ENCODE measurements around the gene PPM1E. TPM values are rescaled to one million over a fixed set of nuclear protein-coding genes. Genes with fewer than 3 reads are reported as not detected.

Gene PPM1E
- total RNA-seq, 6 experiments from 2014 or later, result 0.61 to 1.3 (median 0.97) TPM

- H3K27ac ChIP-seq, result no peak overlapping the region
- intact Hi-C loops (cut with DNase I), result no loop called here
- DNase-seq, result no peak
- no peaks in the 10 kb centered on the region for H3K36me3 ChIP-seq
- TF ChIP-seq CTCF (IDR thresholded peaks at IDR 0.05), result no peak
- no peak for ATAC-seq
- peaks cover 0 to 8% (median 0%) of the 10 kb centered on the region in 4 donors for H3K4me1 ChIP-seq
- H3K27me3 ChIP-seq, result no peaks in the 10 kb centered on the region
- WGBS (ENCODE audit: insufficient coverage, low coverage, low lambda C conversion rate, missing lambda C conversion rate), result 91% methylated on average over 8 of the region's 8 CpGs
- H3K4me3 ChIP-seq, result no peak overlapping the region
- no peaks in the 10 kb centered on the region for H3K9me3 ChIP-seq
Observed at GRCh38 chr17:58911741-58912343, 156.2 kb downstream of the PPM1E start.

- H3K27me3 ChIP-seq, result no peaks in the 10 kb centered on the region
- H3K4me1 ChIP-seq, result peaks cover 0 to 8% (median 0%) of the 10 kb centered on the region in 4 donors
- no peaks in the 10 kb centered on the region for H3K9me3 ChIP-seq
- intact Hi-C loops (cut with DNase I), result no loop called here
- DNase-seq, result no peak
- H3K27ac ChIP-seq, result peak overlapping the region in 2 of 3 donors; percentile 47 to 51
- TF ChIP-seq CTCF (IDR thresholded peaks at IDR 0.05), result no peak
- TF ChIP-seq POLR2A (IDR thresholded peaks at IDR 0.05), result no peak
- no peaks in the 10 kb centered on the region for H3K36me3 ChIP-seq
- ATAC-seq, result no peak
- no peak overlapping the region for H3K4me3 ChIP-seq
Observed at GRCh38 chr17:58913552-58913951, 157.9 kb downstream of the PPM1E start.

- Histone ChIP-seq H3K27me3 (no peaks in the 10 kb centered on the region), H3K4me1 (peaks cover 0 to 8% (median 0%) of the 10 kb centered on the region in 4 donors), H3K4me3 (no peak overlapping the region), H3K36me3 (no peaks in the 10 kb centered on the region), H3K9me3 (no peaks in the 10 kb centered on the region), H3K27ac (peak overlapping the region in 2 of 3 donors; percentile 47 to 51)
- DNase-seq, result no peak
- TF ChIP-seq CTCF (IDR thresholded peaks at IDR 0.05) (no peak), POLR2A (IDR thresholded peaks at IDR 0.05) (no peak)
- peak; percentile 69 to 91 (median 85) for ATAC-seq
- intact Hi-C loops (cut with DNase I), result no loop called here
- 36% methylated on average over 2 of the region's 2 CpGs for WGBS (ENCODE audit: insufficient coverage, low coverage, low lambda C conversion rate, missing lambda C conversion rate)
Observed at GRCh38 chr17:58913971-58914769, 158.5 kb downstream of the PPM1E start.

- Histone ChIP-seq H3K4me1 (peaks cover 0 to 8% (median 0%) of the 10 kb centered on the region in 4 donors), H3K27me3 (no peaks in the 10 kb centered on the region), H3K36me3 (no peaks in the 10 kb centered on the region), H3K4me3 (no peak overlapping the region), H3K27ac (no peak overlapping the region), H3K9me3 (no peaks in the 10 kb centered on the region)
- no peak for ATAC-seq
- TF ChIP-seq POLR2A (IDR thresholded peaks at IDR 0.05) (no peak), CTCF (IDR thresholded peaks at IDR 0.05) (no peak)
- WGBS (ENCODE audit: insufficient coverage, low coverage, low lambda C conversion rate, missing lambda C conversion rate), result 88% methylated on average over 1 of the region's 1 CpG
- DNase-seq, result no peak
- intact Hi-C loops (cut with DNase I), result no loop called here
Observed at GRCh38 chr17:58917228-58917627, 161.6 kb downstream of the PPM1E start.

Data from right lobe of liver (tissue), 6 donors.